ENCODE results near the gene ANKS6. TPM values are rescaled to one million over a fixed set of nuclear protein-coding genes. Genes with fewer than 3 reads are reported as not detected.

ANKS6 gene
- total and polyA plus RNA-seq, 8 donors: 10.7 to 75.0 (median 19.5) TPM

DNA sequence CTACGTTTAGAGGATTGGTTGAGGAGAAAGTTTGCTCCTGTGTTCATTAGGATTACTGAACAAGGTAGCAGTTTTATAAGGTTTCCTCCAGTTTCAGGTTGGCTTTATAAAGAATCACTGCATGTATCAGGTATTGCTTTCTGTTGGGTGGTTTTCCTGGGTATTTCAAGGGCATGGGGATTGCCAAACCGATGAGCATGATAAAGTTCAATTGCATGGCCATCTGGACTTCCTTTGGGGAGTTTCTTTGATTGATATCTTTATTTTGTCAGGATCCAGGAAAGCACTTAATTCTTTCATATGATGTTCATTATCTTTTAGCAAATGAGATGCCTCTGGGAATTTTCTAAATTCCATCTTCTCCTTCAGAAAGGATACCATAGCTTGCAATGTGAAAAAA is 77.3 kb downstream of the ANKS6 start:
- H3K27ac ChIP-seq: no peak overlapping the region
- intact Hi-C loops (cut with DNase I; ENCODE audit: low total_unique reads): no loop called here
- H3K4me3 ChIP-seq: no peak overlapping the region
- peaks cover 0 to 11% (median 7%) of the 10 kb centered on the region in 4 donors for H3K9me3 ChIP-seq
- H3K36me3 ChIP-seq: no peaks in the 10 kb centered on the region
- no peak for DNase-seq
- TF ChIP-seq EP300 (IDR thresholded peaks at IDR 0.05) (no peak), POLR2A (IDR thresholded peaks at IDR 0.05) (no peak), POLR2AphosphoS5 (IDR thresholded peaks at IDR 0.05) (no peak)
- WGBS, 5 donors: 66 to 79% (median 76%) methylated on average over 2 of the region's 2 CpGs
- H3K4me1 ChIP-seq: no peaks in the 10 kb centered on the region
- H3K27me3 ChIP-seq: peaks cover 0 to 36% (median 0%) of the 10 kb centered on the region in 3 donors

DNA sequence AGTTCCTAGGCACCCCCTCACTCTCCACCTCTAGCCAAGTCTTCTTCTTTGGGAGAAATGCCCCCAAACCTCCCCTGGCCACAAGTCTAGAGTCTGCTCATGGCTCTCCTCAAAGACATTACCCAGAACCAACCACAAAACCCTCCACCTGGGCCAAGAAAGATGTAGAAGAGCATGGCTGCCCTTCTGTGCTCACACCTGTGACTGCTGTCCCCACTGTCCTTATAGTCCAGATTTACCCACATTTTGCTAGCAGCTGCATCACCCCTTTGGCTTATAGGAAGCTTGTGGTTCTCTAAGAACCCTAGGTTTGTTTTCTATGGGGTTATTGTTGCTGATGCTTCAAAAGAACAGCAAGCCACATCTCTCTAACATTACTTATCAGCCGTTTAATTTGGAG is 81.5 kb downstream of the ANKS6 start:
- WGBS, 5 donors: 32 to 76% (median 59%) methylated on average over 1 of the region's 1 CpG
- TF ChIP-seq POLR2AphosphoS5 (IDR thresholded peaks at IDR 0.05) (no peak), POLR2A (IDR thresholded peaks at IDR 0.05) (no peak), EP300 (IDR thresholded peaks at IDR 0.05) (no peak)
- Histone ChIP-seq H3K27ac (no peak overlapping the region), H3K4me1 (no peaks in the 10 kb centered on the region), H3K4me3 (no peak overlapping the region), H3K36me3 (no peaks in the 10 kb centered on the region), H3K27me3 (peaks cover 4 to 36% (median 12%) of the 10 kb centered on the region in 3 donors), H3K9me3 (no peaks in the 10 kb centered on the region)
- DNase-seq: no peak
- intact Hi-C loops (cut with DNase I; ENCODE audit: low total_unique reads): no loop called here

DNA sequence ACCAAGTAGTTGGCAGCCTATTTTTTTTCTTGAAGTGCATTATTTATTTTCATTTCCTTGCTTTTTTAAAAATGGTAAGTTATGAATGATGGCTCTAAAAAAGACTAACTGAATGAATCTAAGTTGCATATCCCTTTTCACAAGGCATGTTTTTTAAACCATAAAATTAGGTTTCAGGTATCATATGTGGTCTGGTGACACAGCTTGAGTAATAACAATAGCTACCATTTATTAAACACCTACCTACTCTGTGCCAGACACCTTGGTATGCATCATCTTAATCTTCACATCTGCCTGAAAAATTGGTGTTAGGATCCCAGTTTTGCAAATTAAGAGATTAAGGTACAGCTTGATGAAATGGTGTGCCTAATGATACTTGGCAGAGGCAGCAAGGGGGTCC is 83.4 kb downstream of the ANKS6 start:
- TF ChIP-seq, protein P1, sequence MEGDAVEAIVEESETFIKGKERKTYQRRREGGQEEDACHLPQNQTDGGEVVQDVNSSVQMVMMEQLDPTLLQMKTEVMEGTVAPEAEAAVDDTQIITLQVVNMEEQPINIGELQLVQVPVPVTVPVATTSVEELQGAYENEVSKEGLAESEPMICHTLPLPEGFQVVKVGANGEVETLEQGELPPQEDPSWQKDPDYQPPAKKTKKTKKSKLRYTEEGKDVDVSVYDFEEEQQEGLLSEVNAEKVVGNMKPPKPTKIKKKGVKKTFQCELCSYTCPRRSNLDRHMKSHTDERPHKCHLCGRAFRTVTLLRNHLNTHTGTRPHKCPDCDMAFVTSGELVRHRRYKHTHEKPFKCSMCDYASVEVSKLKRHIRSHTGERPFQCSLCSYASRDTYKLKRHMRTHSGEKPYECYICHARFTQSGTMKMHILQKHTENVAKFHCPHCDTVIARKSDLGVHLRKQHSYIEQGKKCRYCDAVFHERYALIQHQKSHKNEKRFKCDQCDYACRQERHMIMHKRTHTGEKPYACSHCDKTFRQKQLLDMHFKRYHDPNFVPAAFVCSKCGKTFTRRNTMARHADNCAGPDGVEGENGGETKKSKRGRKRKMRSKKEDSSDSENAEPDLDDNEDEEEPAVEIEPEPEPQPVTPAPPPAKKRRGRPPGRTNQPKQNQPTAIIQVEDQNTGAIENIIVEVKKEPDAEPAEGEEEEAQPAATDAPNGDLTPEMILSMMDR (IDR thresholded peaks at IDR 0.05): no peak
- TF ChIP-seq POLR2A (IDR thresholded peaks at IDR 0.05) (no peak), EP300 (IDR thresholded peaks at IDR 0.05) (no peak), POLR2AphosphoS5 (IDR thresholded peaks at IDR 0.05) (no peak)
- Histone ChIP-seq H3K4me1 (peaks cover 7 to 16% (median 12%) of the 10 kb centered on the region in 4 donors), H3K27me3 (peaks cover 15 to 52% (median 28%) of the 10 kb centered on the region in 3 donors), H3K9me3 (no peaks in the 10 kb centered on the region), H3K4me3 (no peak overlapping the region), H3K36me3 (no peaks in the 10 kb centered on the region), H3K27ac (no peak overlapping the region)
- intact Hi-C loops (cut with DNase I; ENCODE audit: low total_unique reads): no loop called here
- no peak for DNase-seq

DNA sequence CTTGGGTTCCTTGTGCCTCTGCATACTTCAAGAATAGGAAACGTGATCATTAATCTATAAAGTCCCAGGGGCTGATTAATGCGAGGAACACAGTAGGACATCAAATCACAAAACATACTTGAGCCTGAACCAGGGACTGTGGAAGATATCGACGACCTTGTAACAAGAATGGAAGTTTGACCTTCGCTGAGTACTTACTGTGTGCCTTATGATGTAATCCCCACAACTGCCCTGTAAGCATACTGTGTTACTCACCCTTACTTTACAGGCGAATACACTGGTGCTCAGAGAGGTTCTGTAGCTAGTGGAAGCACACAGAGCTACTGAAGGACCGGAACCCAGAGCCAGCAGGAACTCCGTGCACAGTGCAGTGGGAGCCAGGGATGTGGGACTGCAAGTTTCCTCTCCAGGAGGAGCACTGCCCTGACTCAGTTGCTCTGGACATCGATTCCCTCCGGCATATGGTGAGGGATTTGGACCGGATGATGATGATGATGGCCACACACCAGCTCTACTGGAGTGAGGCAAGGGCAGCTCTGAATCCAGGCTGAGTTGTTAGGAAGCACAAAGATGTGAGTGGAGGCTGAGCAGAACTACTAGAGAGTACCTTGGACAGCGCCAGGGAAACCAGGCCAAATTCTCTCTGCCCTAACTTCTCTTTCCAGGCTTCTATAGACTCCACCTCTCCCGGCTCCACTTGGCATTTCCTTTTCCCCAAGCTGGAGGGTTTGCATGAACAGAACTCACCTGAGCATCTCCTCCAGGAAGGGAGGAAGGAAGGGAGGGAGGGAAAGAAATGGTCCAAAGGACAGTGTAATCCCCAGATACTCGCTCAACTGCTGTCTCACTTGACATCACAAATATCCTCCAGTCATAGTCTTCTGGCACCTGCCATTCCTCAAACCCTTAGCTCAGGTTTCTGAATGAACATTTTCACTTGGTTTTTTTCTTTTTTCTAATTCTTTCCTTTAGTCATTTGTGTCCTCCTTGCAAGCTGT is 86.1 kb downstream of the ANKS6 start:
- H3K4me1 ChIP-seq: peaks cover 17 to 30% (median 24%) of the 10 kb centered on the region in 4 donors
- no peaks in the 10 kb centered on the region for H3K36me3 ChIP-seq
- H3K27ac ChIP-seq: no peak overlapping the region
- H3K27me3 ChIP-seq: peaks cover 26 to 79% (median 54%) of the 10 kb centered on the region in 3 donors
- 62 to 70% (median 64%) methylated on average over 14 of the region's 14 CpGs for WGBS, 5 donors
- peak in 1 of 2 donors; percentile 75 for DNase-seq
- H3K4me3 ChIP-seq: no peak overlapping the region
- intact Hi-C loops (cut with DNase I; ENCODE audit: low total_unique reads): no loop called here
- H3K9me3 ChIP-seq: no peaks in the 10 kb centered on the region
- TF ChIP-seq POLR2A (IDR thresholded peaks at IDR 0.05) (no peak), POLR2AphosphoS5 (IDR thresholded peaks at IDR 0.05) (no peak), EP300 (IDR thresholded peaks at IDR 0.05) (no peak)
- TF ChIP-seq, protein P1 (IDR thresholded peaks at IDR 0.05): no peak

DNA sequence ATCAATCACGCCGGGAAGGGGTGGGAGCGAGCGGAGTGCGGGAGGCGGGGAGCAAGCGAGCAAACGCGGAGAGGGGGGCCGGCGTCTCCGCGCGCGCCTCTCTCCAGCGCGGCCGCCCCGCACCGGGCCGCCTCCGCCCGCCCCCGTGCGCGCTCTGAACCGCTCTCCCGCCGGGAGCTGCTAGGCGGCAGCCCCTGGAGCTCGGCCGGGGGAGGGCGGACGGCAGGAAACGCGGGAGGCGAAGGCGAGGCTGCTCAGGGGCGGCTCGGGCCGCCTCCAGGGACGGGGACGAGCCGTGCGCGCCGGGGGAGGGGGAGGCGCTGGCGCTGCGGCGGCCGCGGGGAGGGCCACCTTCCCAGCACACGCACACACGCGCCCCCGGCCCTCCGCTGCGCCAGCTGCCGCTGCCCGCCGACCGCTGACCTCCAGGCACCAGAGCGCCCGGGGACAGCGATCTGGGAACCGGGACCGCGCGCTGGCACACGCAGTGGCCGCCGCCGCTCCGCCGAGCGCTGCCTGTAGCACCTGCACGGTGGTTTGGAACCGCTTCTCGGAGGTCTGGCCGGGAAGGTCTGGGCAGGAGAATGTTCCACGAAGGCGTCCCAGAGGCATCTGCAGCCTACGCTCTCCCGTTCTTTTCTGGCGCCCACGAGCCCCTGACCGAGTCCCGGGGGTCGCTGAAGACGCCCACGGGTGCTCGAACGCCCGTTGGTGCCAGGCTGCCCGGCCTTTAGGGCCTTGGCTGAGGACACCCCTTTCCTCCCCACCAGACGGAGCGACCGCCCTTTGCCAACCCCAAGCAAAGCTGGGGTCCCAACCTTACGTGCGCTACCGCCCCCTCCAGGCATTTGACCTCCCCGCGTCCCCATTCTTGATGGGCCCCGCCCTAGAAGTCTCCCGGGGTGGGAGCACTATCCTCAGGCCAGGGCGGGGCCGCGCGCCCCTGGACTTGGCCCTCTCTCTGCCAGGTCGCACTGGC is 87.1 kb downstream of the ANKS6 start, which contains the start of gene GABBR2:
Gene GABBR2, minus strand, starts transcription at position 3 of the 979 bp plus-strand sequence. CDS start 198 bp downstream, outside the sequence.
- Histone ChIP-seq H3K36me3 (no peaks in the 10 kb centered on the region), H3K9me3 (no peaks in the 10 kb centered on the region), H3K27ac (no peak within 1 kb of the TSS), H3K4me3 (peak within 1 kb of the TSS; percentile 39 to 52 (median 43)), H3K27me3 (peaks cover 26 to 90% (median 62%) of the 10 kb centered on the region in 3 donors), H3K4me1 (peaks cover 17 to 30% (median 24%) of the 10 kb centered on the region in 4 donors)
- DNase-seq: peak in 1 of 2 donors; percentile 40
- TF ChIP-seq POLR2AphosphoS5 (IDR thresholded peaks at IDR 0.05) (no peak), EP300 (IDR thresholded peaks at IDR 0.05) (no peak), POLR2A (IDR thresholded peaks at IDR 0.05) (no peak)
- TF ChIP-seq, protein P1 (IDR thresholded peaks at IDR 0.05): no peak
- 3 to 5% (median 3%) methylated on average over 40 to 111 of the region's 111 CpGs for WGBS, 5 donors
- intact Hi-C loops (cut with DNase I; ENCODE audit: low total_unique reads): no loop called here

All from stomach (tissue), 9 donors.